Measurements from ENCODE around the gene PTPRE. TPM values are rescaled to one million over a fixed set of nuclear protein-coding genes. Genes with fewer than 3 reads are reported as not detected.

Gene PTPRE
- total RNA-seq, 1 donor from 2014 or later, result 70.6 TPM

DNA sequence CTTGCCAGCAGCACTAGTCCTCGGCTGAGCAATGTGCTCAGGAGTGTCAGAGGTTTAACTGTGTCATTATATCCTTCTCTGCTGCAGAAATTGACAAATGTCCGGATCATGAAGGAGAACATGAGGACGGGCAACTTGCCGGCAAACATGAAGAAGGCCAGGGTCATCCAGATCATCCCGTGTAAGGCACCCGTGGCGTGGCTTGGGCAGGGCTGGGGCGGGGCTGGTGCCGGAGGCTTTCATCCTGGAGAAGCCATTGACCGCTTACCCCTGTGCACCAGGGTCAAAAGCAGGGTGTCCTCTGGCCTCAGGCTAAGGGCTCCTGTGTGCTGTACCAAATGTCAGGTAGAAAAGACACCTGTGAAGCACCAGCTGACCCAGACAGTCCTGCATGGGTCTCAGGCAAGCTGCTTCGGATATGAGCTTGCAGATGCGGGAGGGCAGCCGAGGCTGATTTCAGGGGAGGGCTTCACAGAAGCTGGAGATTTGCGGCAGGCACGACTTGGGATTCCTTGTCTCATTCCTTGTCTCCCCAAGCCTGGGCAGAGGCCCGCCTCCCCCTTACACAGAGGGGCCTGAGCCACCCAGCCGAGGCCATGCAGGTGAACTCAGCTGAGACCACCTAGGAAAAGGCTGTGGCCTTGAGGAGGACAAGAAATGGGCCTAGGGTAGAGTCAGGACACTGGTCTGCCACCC is 164.0 kb downstream of the PTPRE start:
- no peaks in the 10 kb centered on the region for H3K9me3 ChIP-seq
- no peaks in the 10 kb centered on the region for H3K27me3 ChIP-seq
- H3K36me3 ChIP-seq, result peaks cover 100% of the 10 kb centered on the region
- no peak overlapping the region for H3K4me3 ChIP-seq
- no peak overlapping the region for H3K27ac ChIP-seq
- TF ChIP-seq, protein P1, sequence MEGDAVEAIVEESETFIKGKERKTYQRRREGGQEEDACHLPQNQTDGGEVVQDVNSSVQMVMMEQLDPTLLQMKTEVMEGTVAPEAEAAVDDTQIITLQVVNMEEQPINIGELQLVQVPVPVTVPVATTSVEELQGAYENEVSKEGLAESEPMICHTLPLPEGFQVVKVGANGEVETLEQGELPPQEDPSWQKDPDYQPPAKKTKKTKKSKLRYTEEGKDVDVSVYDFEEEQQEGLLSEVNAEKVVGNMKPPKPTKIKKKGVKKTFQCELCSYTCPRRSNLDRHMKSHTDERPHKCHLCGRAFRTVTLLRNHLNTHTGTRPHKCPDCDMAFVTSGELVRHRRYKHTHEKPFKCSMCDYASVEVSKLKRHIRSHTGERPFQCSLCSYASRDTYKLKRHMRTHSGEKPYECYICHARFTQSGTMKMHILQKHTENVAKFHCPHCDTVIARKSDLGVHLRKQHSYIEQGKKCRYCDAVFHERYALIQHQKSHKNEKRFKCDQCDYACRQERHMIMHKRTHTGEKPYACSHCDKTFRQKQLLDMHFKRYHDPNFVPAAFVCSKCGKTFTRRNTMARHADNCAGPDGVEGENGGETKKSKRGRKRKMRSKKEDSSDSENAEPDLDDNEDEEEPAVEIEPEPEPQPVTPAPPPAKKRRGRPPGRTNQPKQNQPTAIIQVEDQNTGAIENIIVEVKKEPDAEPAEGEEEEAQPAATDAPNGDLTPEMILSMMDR (IDR thresholded peaks at IDR 0.05), result no peak
- intact Hi-C loops (cut with DNase I), result no loop called here
- DNase-seq, result peak; percentile 48
- H3K4me1 ChIP-seq, result no peaks in the 10 kb centered on the region
- ATAC-seq, result no peak

DNA sequence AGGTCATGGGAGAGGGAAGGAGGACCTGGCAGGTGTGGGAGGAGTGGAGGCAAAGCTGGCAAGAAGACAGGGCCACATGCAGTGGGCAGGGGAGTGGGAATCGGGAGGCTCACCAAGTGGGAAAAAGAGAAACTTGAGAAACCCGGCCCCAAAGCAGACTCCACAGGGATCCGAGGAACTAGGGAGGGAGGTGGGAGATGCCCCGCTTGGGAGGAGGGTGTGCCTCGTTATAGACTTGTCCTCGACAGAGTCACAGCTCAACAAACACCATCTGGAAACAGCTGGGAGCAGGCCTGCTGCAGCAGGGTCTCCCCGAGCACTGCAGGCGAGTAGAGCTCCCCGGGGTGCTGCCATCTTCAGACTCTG is 164.5 kb downstream of the PTPRE start:
- Histone ChIP-seq H3K9me3 (no peaks in the 10 kb centered on the region), H3K4me1 (no peaks in the 10 kb centered on the region), H3K27ac (no peak overlapping the region), H3K27me3 (no peaks in the 10 kb centered on the region), H3K4me3 (no peak overlapping the region), H3K36me3 (peaks cover 100% of the 10 kb centered on the region)
- peak; percentile 40 for DNase-seq
- TF ChIP-seq, protein P1 (IDR thresholded peaks at IDR 0.05), result no peak
- no peak for ATAC-seq
- intact Hi-C loops (cut with DNase I), result no loop called here

DNA sequence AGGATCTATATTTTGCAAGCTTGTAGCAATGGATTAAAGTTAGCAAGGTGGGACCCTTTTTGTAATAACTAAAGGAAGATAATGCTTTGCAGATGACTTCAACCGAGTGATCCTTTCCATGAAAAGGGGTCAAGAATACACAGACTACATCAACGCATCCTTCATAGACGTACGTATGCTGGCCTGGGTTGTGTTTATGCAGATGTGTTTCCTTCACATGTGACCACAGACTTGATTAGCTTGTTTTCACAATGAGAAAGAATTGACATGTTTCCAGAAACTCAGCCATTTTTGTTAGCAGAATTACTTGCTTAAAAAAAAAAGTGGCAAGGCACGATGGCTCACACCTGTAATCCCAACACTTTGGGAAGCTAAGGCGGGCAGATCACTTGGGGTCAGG is 165.1 kb downstream of the PTPRE start:
- DNase-seq, result no peak
- no peak overlapping the region for H3K4me3 ChIP-seq
- no peaks in the 10 kb centered on the region for H3K27me3 ChIP-seq
- no peaks in the 10 kb centered on the region for H3K9me3 ChIP-seq
- H3K4me1 ChIP-seq, result no peaks in the 10 kb centered on the region
- intact Hi-C loops (cut with DNase I), result no loop called here
- ATAC-seq, result no peak
- peaks cover 100% of the 10 kb centered on the region for H3K36me3 ChIP-seq
- H3K27ac ChIP-seq, result no peak overlapping the region
- TF ChIP-seq, protein P1 (IDR thresholded peaks at IDR 0.05), result no peak

DNA sequence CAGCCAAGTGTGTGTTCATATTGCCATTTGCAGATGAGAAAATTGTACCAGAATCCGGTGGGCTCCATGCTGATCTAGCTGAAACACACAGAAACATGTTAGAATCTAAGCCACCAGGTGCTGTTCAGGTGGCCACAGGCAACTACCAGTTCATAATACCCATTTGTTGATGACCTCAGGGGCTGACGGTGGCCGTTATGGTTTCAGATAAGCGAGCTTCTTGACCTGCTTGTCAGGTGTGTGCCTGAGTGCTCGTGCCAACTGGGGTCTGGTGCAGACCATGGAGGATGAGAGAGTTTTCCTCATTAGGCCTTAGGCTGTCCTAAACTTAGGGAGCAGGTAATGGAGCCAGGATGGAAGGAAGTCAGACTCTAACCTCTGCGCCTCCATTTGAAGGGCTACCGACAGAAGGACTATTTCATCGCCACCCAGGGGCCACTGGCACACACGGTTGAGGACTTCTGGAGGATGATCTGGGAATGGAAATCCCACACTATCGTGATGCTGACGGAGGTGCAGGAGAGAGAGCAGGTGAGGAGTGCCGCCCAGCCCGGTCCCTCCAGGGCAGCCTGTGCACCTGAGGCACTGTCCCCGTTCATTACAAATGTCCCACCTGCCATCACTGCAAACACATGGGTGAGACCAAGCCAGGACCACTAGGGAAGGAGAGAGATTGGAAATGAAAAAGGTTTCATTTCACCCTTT is 166.2 kb downstream of the PTPRE start:
- Histone ChIP-seq H3K27ac (no peak overlapping the region), H3K27me3 (no peaks in the 10 kb centered on the region), H3K9me3 (no peaks in the 10 kb centered on the region), H3K4me1 (no peaks in the 10 kb centered on the region), H3K4me3 (no peak overlapping the region), H3K36me3 (peaks cover 100% of the 10 kb centered on the region)
- intact Hi-C loops (cut with DNase I), result no loop called here
- no peak for ATAC-seq
- TF ChIP-seq, protein P1 (IDR thresholded peaks at IDR 0.05), result no peak
- DNase-seq, result peak; percentile 39

DNA sequence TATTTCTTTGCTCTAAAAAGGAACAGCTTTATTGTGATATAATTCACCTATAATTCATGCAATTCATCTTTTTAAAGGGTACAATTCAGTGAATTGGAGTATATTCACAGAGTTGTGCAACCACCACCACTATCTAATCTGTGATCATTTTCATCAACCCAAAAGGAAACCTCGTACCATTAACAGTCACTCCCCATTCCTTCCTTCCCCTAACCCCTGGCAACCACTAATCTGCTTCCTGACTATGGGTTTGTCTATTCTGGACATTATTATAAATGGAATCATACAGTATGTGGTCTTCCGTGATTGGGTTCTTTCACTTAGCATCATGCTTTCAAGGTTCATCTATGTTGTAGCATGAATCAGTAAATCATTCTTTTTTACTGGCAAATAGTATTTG is 167.0 kb downstream of the PTPRE start:
- intact Hi-C loops (cut with DNase I), result no loop called here
- peaks cover 100% of the 10 kb centered on the region for H3K36me3 ChIP-seq
- no peak overlapping the region for H3K4me3 ChIP-seq
- DNase-seq (no peak), ATAC-seq (no peak)
- TF ChIP-seq, protein P1 (IDR thresholded peaks at IDR 0.05), result no peak
- H3K9me3 ChIP-seq, result no peaks in the 10 kb centered on the region
- H3K4me1 ChIP-seq, result no peaks in the 10 kb centered on the region
- no peaks in the 10 kb centered on the region for H3K27me3 ChIP-seq
- H3K27ac ChIP-seq, result no peak overlapping the region

Measured in upper lobe of right lung (tissue), 1 donor.